Neuronal stem cell (in vitro differentiated cells): Measurements from ENCODE around the gene UBE2F.

Experiments
- DNase-seq: peaks from one replicate; pipeline ENCODE4 v3.0.0-alpha.2; 2013; ENCODE audit warnings: low spot score
- H2AFZ ChIP-seq: one replicate; pipeline ENCODE4 v1.6.1; 2013; ENCODE audit warnings: mild to moderate bottlenecking, low read length, inconsistent platforms
- H2AK5ac ChIP-seq: 2 replicates; pipeline ENCODE4 v1.6.1; 2013; ENCODE audit warnings: low read depth, mild to moderate bottlenecking, inconsistent platforms, low read length, moderate library complexity, mixed read lengths
- H2BK120ac ChIP-seq: 2 replicates; pipeline ENCODE4 v1.6.1; 2013; ENCODE audit warnings: low read depth, mild to moderate bottlenecking, inconsistent platforms, low read length, moderate library complexity, mixed read lengths
- H2BK12ac ChIP-seq: one replicate; pipeline ENCODE4 v1.6.1; 2013; ENCODE audit warnings: low read length, inconsistent platforms
- H2BK15ac ChIP-seq: 2 replicates; pipeline ENCODE4 v1.6.1; 2013; ENCODE audit warnings: mild to moderate bottlenecking, low read length, inconsistent platforms, mixed read lengths
- H2BK5ac ChIP-seq: one replicate; pipeline ENCODE4 v1.6.1; 2013; ENCODE audit warnings: inconsistent platforms, mild to moderate bottlenecking, low read length, moderate library complexity
- H3K14ac ChIP-seq: one replicate; pipeline ENCODE4 v1.6.1; 2013; ENCODE audit warnings: low read length, inconsistent platforms
- H3K18ac ChIP-seq: 2 replicates; pipeline ENCODE4 v1.6.1; 2013; ENCODE audit warnings: low read length, inconsistent platforms
- H3K23ac ChIP-seq: 2 replicates; pipeline ENCODE4 v1.6.1; 2013; ENCODE audit warnings: low read depth, mild to moderate bottlenecking, mixed read lengths, low read length, inconsistent platforms; ENCODE audit not compliant: poor library complexity
- H3K27ac ChIP-seq: replicated peaks from 3 replicates; pipeline ENCODE4 v1.5.1; 2013; ENCODE audit warnings: low read length, inconsistent platforms
- H3K27me3 ChIP-seq, 3 experiments: 2 replicates each; pipeline ENCODE4 v1.6.1; 2013; ENCODE audit warnings: low read length in 3 of 3, mild to moderate bottlenecking in 2 of 3, inconsistent platforms in 1 of 3, low read depth in 1 of 3, mixed read lengths in 1 of 3, moderate library complexity in 1 of 3; ENCODE audit not compliant: control insufficient read depth in 3 of 3, insufficient read depth in 3 of 3
- H3K36me3 ChIP-seq, 2 donors: replicated peaks in 1 of 2; 2 replicates each; pipeline ENCODE4 v1.6.1; 2013; ENCODE audit warnings: low read length in 2 of 2; ENCODE audit not compliant: control insufficient read depth in 2 of 2, insufficient read depth in 2 of 2
- H3K4ac ChIP-seq: 2 replicates; pipeline ENCODE4 v1.6.1; 2013; ENCODE audit warnings: inconsistent platforms, mild to moderate bottlenecking, low read length, moderate library complexity
- H3K4me1 ChIP-seq, 2 donors: 1 replicate in 1 of 2; 2 replicates in 1 of 2; pipeline ENCODE4 v1.6.1; 2013; ENCODE audit warnings: low read length in 2 of 2, low read depth in 1 of 2; ENCODE audit not compliant: control insufficient read depth in 2 of 2, insufficient read depth in 1 of 2
- H3K4me2 ChIP-seq: one replicate; pipeline ENCODE4 v1.6.1; 2013; ENCODE audit warnings: mild to moderate bottlenecking, low read length, inconsistent platforms; ENCODE audit not compliant: insufficient read depth, poor library complexity, severe bottlenecking
- H3K4me3 ChIP-seq, 2 donors: 2 replicates each; pipeline ENCODE4 v1.5.1; 2013; ENCODE audit warnings: low read length in 2 of 2, mild to moderate bottlenecking in 2 of 2, inconsistent platforms in 1 of 2, moderate library complexity in 1 of 2
- H3K79me1 ChIP-seq: one replicate; pipeline ENCODE4 v1.6.1; 2013; ENCODE audit warnings: low read depth, mild to moderate bottlenecking, inconsistent platforms, low read length, moderate library complexity
- H3K9ac ChIP-seq: one replicate; pipeline ENCODE4 v1.6.1; 2013; ENCODE audit warnings: mild to moderate bottlenecking, low read depth, low read length, inconsistent platforms; ENCODE audit not compliant: poor library complexity
- H3K9me3 ChIP-seq, 2 donors: replicated peaks in 1 of 2; 2 replicates each; pipeline versions ENCODE3 to v1.6.1; 2013; ENCODE audit warnings: low read length in 2 of 2, mild to moderate bottlenecking in 2 of 2, inconsistent platforms in 1 of 2, low read depth in 1 of 2, mixed read lengths in 1 of 2, moderate library complexity in 1 of 2; ENCODE audit not compliant: control insufficient read depth in 2 of 2, insufficient read depth in 1 of 2
- H4K8ac ChIP-seq: one replicate; pipeline ENCODE4 v1.6.1; 2013; ENCODE audit warnings: low read depth, mild to moderate bottlenecking, inconsistent platforms, low read length, moderate library complexity
- H4K91ac ChIP-seq: one replicate; pipeline ENCODE4 v1.6.1; 2013; ENCODE audit warnings: low read length, low read depth, mild to moderate bottlenecking, inconsistent platforms; ENCODE audit not compliant: poor library complexity
- WGBS, 2 donors: extraction: QIAGEN DNeasy Blood & Tissue Kit; methylation state at CpG; one replicate each; pipeline ENCODE4 v1.1.7; 2013; ENCODE audit warnings: missing lambda C conversion rate in 2 of 2, mixed read lengths in 1 of 2; ENCODE audit not compliant: insufficient read length in 2 of 2, insufficient replicate concordance in 1 of 2; ENCODE audit errors: extremely low coverage in 2 of 2; 5-methylcytosine and 5-hydroxymethylcytosine counted together

UBE2F gene

DNA sequence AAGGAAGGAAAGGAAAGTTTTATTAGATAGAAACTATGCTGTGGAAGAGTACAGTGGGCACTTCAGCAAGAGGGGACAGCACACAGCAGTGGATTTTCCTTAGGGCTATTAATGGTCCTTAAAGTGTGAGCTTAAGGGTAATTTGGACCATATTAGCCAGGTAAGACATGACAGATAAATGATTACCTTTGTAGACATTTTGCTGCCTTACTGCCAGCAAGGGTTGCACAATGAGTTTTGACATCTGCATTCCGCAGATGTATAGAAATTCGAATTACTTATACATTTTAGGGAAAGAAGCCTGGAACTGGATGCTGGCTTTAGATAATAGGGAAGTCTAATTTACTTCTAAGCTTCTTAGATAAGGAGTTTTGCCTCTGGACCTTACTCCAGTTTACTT, 14.0 kb upstream of the UBE2F start:
- H3K9ac ChIP-seq = no peak overlapping the region
- H4K8ac ChIP-seq = no peak overlapping the region
- H3K27ac ChIP-seq = no peak overlapping the region
- H3K79me1 ChIP-seq = no peaks in the 10 kb centered on the region
- no peak overlapping the region for H4K91ac ChIP-seq
- H2AK5ac ChIP-seq = no peak overlapping the region
- no peak overlapping the region for H3K23ac ChIP-seq
- H2BK12ac ChIP-seq = no peak overlapping the region
- H2BK5ac ChIP-seq = no peak overlapping the region
- H3K4me3 ChIP-seq = no peak overlapping the region
- no peak for DNase-seq
- no CpG with 5 or more reads among the region's 2 CpGs for WGBS, 2 donors
- H3K36me3 ChIP-seq = no peaks in the 10 kb centered on the region
- H3K4ac ChIP-seq = no peak overlapping the region
- peaks cover 0 to 42% (median 16%) of the 10 kb centered on the region in 3 experiments for H3K27me3 ChIP-seq
- H3K4me2 ChIP-seq = no peak overlapping the region
- H2BK15ac ChIP-seq = no peak overlapping the region
- peaks cover 0 to 3% of the 10 kb centered on the region in 2 donors for H3K4me1 ChIP-seq
- no peaks in the 10 kb centered on the region for H3K9me3 ChIP-seq
- no peak overlapping the region for H3K18ac ChIP-seq
- H3K14ac ChIP-seq = no peak overlapping the region
- H2AFZ ChIP-seq = no peak overlapping the region
- no peak overlapping the region for H2BK120ac ChIP-seq

DNA sequence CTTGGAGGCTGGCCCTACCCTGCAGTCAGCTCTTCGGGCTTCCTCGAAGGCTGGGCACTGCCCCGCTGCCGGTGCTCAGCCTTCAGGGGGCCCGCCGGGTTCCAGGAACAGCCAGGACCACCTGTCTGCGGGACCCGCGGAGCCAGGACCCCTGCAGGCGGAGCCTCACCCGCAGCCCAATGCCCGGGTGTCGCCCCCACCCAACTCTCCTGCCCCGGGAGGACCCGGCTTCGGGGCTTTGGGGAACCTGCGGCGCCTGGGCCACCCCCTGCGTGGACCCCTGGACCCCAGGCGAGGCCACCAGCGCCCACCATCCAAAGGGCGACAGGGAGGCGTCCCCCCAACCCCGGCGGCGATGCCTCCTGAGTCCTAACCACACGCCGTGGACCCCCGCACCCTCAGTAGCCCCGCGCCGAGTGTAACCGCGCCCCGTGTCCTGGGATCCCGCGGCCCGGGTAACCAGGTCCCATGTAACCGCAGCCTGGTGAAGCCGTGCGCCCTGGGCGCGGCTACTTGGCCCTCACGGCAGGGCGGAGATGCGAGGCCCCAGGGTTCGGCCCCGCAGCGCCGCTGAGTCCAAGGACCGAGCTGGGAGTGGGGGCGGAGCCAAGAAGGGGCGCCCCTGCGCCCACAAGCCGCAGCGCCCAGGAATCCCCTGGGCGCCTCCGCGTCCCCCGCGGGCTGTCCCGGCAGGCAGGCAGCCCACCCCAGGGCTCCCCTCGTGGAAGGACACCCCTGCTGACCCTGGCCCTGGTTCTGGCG, 11.0 kb upstream of the UBE2F start:
- H2AFZ ChIP-seq = peak overlapping the region; percentile 86
- DNase-seq = no peak
- H3K4me1 ChIP-seq = peaks cover 0 to 3% of the 10 kb centered on the region in 2 donors
- H3K27ac ChIP-seq = no peak overlapping the region
- no peak overlapping the region for H2BK15ac ChIP-seq
- H3K9me3 ChIP-seq = peaks cover 0 to 5% of the 10 kb centered on the region in 2 donors
- H3K4me2 ChIP-seq = peak overlapping the region; percentile 71
- peak overlapping the region in 1 of 2 donors; percentile 82 for H3K4me3 ChIP-seq
- H3K27me3 ChIP-seq = peaks cover 0 to 59% (median 16%) of the 10 kb centered on the region in 3 experiments
- H4K91ac ChIP-seq = no peak overlapping the region
- WGBS, 2 donors = no CpG with 5 or more reads among the region's 64 CpGs
- H2BK120ac ChIP-seq = no peak overlapping the region
- H3K18ac ChIP-seq = peak overlapping the region; percentile 89
- H3K23ac ChIP-seq = no peak overlapping the region
- peak overlapping the region; percentile 90 for H3K9ac ChIP-seq
- H4K8ac ChIP-seq = no peak overlapping the region
- no peak overlapping the region for H2BK5ac ChIP-seq
- H2AK5ac ChIP-seq = no peak overlapping the region
- peak overlapping the region; percentile 78 for H3K14ac ChIP-seq
- no peaks in the 10 kb centered on the region for H3K36me3 ChIP-seq
- no peaks in the 10 kb centered on the region for H3K79me1 ChIP-seq
- no peak overlapping the region for H3K4ac ChIP-seq
- H2BK12ac ChIP-seq = no peak overlapping the region

DNA sequence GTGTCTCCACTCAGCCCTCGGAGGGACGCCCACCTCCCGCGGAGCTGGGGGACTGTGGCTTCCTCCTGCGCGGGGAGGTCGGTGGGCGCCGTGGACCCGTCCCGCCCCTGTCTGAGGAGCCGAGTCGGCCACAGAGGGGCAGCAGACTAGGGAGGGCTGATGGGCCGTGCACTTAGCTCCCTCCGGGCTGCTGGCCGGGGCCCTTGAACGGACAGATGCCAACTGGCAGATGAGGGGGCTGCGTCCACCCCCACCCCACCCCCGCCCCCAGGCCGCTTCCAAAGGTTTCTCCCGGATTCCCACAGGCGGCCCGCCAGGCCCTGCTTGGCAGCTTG, 10.4 kb upstream of the UBE2F start:
- Histone ChIP-seq H3K4me3 (peak overlapping the region in 1 of 2 donors; percentile 82), H2BK12ac (no peak overlapping the region), H2BK120ac (no peak overlapping the region), H3K9me3 (peaks cover 0 to 5% of the 10 kb centered on the region in 2 donors), H3K4me1 (peaks cover 0 to 3% of the 10 kb centered on the region in 2 donors), H2BK5ac (no peak overlapping the region), H2AFZ (peak overlapping the region; percentile 86), H3K27me3 (peaks cover 0 to 63% (median 16%) of the 10 kb centered on the region in 3 experiments), H3K36me3 (no peaks in the 10 kb centered on the region), H3K9ac (peak overlapping the region; percentile 90), H3K4ac (no peak overlapping the region), H4K91ac (no peak overlapping the region), H3K18ac (peak overlapping the region; percentile 89), H3K23ac (no peak overlapping the region), H4K8ac (no peak overlapping the region), H3K14ac (peak overlapping the region; percentile 78), H2BK15ac (no peak overlapping the region), H3K27ac (no peak overlapping the region), H2AK5ac (no peak overlapping the region), H3K4me2 (peak overlapping the region; percentile 71), H3K79me1 (no peaks in the 10 kb centered on the region)
- DNase-seq = no peak
- WGBS, 2 donors = no CpG with 5 or more reads among the region's 23 CpGs

DNA sequence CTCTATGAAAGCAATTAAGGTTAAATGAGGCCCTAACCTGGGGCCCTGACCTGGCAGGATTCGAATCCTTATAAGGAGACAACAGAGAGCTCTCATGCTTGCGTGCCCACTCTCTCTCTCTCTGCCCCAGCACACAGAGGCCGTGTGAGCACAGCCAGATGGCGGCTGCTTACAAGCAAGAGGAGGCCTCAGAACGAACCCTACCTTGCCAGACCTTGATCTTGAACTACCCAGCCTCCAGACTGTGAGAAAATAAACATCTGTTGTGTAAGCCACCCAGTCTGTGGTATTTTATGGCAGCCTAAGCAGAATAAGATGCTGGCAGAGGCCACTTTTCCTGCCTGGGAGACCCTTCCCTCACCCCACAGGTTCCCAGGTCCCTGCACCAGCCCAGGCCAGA, 5.2 kb upstream of the UBE2F start:
- no peak overlapping the region for H2BK15ac ChIP-seq
- no peak overlapping the region for H2AK5ac ChIP-seq
- no peak overlapping the region for H4K91ac ChIP-seq
- no peak overlapping the region for H2BK12ac ChIP-seq
- H3K23ac ChIP-seq = no peak overlapping the region
- H3K14ac ChIP-seq = no peak overlapping the region
- no peak overlapping the region for H3K4ac ChIP-seq
- H4K8ac ChIP-seq = no peak overlapping the region
- no peak overlapping the region for H2AFZ ChIP-seq
- H3K9me3 ChIP-seq = peaks cover 9 to 20% of the 10 kb centered on the region in 2 donors
- H3K36me3 ChIP-seq = no peaks in the 10 kb centered on the region
- WGBS, 2 donors = no CpG with 5 or more reads among the region's 5 CpGs
- H3K4me1 ChIP-seq = no peaks in the 10 kb centered on the region
- no peak overlapping the region for H3K9ac ChIP-seq
- H2BK5ac ChIP-seq = peak overlapping the region; percentile 30
- no peak overlapping the region for H3K4me2 ChIP-seq
- no peak overlapping the region for H3K4me3 ChIP-seq
- no peak overlapping the region for H3K18ac ChIP-seq
- H3K27ac ChIP-seq = no peak overlapping the region
- H2BK120ac ChIP-seq = no peak overlapping the region
- no peaks in the 10 kb centered on the region for H3K79me1 ChIP-seq
- no peak for DNase-seq
- peaks cover 0 to 33% (median 3%) of the 10 kb centered on the region in 3 experiments for H3K27me3 ChIP-seq
